GM04503 (cell line): ENCODE data around the gene SOHLH1.

Experiments used
- DNase-seq: peaks from one replicate; pipeline ENCODE4 v3.0.0-alpha.2; 2012; ENCODE audit warnings: low read depth

Gene SOHLH1

GRCh38 chr9:135701959-135702721 lies 2.9 kb upstream of the SOHLH1 start, which contains the start of gene KCNT1:
KCNT1 (plus strand) TSS chr9:135702185; CDS start chr9:135702259, 74 bp downstream.
- no peak for DNase-seq

- DNase-seq: no peak
These were observed 2.0 kb upstream of the SOHLH1 start for GRCh38 chr9:135701067-135701958.

GRCh38 chr9:135700525-135700924 lies 1.2 kb upstream of the SOHLH1 start:
- DNase-seq: no peak

- DNase-seq: no peak
These were observed 514 bp downstream of the SOHLH1 start for GRCh38 chr9:135698767-135699166.

- DNase-seq: no peak
These were observed 1.0 kb downstream of the SOHLH1 start for GRCh38 chr9:135698236-135698635.

GRCh38 chr9:135697226-135697625 lies 2.1 kb downstream of the SOHLH1 start:
- DNase-seq: no peak

GRCh38 chr9:135696446-135696845 lies 2.8 kb downstream of the SOHLH1 start:
- DNase-seq: no peak

GRCh38 chr9:135695642-135696041 lies 3.6 kb downstream of the SOHLH1 start:
- DNase-seq: no peak

- no peak for DNase-seq
These were observed 4.2 kb downstream of the SOHLH1 start for GRCh38 chr9:135695036-135695435.

- DNase-seq: no peak
These were observed 4.9 kb downstream of the SOHLH1 start for GRCh38 chr9:135694414-135694813.

- no peak for DNase-seq
These were observed 5.5 kb downstream of the SOHLH1 start for GRCh38 chr9:135693771-135694170.

GRCh38 chr9:135693265-135693664 lies 6.0 kb downstream of the SOHLH1 start:
- DNase-seq: no peak

- no peak for DNase-seq
These were observed 6.9 kb downstream of the SOHLH1 start for GRCh38 chr9:135692410-135692809.

GRCh38 chr9:135690836-135691570 lies 8.3 kb downstream of the SOHLH1 start:
- DNase-seq: no peak

GRCh38 chr9:135689011-135689410 lies 10.3 kb downstream of the SOHLH1 start:
- no peak for DNase-seq

GRCh38 chr9:135687216-135687615 lies 12.1 kb downstream of the SOHLH1 start:
- DNase-seq: no peak

- no peak for DNase-seq
These were observed 14.6 kb downstream of the SOHLH1 start for GRCh38 chr9:135684691-135685090.

GRCh38 chr9:135683401-135684034 lies 15.8 kb downstream of the SOHLH1 start:
- DNase-seq: no peak

GRCh38 chr9:135681161-135681560 lies 18.1 kb downstream of the SOHLH1 start:
- no peak for DNase-seq

GRCh38 chr9:135680056-135680455 lies 19.2 kb downstream of the SOHLH1 start:
- no peak for DNase-seq

GRCh38 chr9:135678236-135679017 lies 20.9 kb downstream of the SOHLH1 start:
- no peak for DNase-seq
